T-helper 2 cell treated with Interferon-gamma antibody and Interleukin-4, amounts not matched to agents 5 μg/mL and 100 μg/mL, for 36 hours (primary cell): ENCODE results near the gene TTC39C.
"Not testable (repeated sequence)": the region's sequence is repeated elsewhere in the genome, so short reads cannot be mapped to it uniquely, and the experiment has no call there.

Experiments
- DNase-seq: peaks from one replicate; pipeline ENCODE4 v3.0.0; 2021; ENCODE audit warnings: low spot score
- H3K27ac Mint-ChIP-seq: one replicate; pipeline ENCODE4 v1.8.0; 2021; ENCODE audit warnings: mild to moderate bottlenecking, mixed read lengths
- H3K27me3 Mint-ChIP-seq: one replicate; pipeline ENCODE4 v1.8.0; 2021; ENCODE audit warnings: low read depth, mixed read lengths
- H3K36me3 Mint-ChIP-seq: one replicate; pipeline ENCODE4 v1.8.0; 2021; ENCODE audit warnings: low read depth, mixed read lengths
- H3K4me1 Mint-ChIP-seq: one replicate; pipeline ENCODE4 v1.8.0; 2021; ENCODE audit warnings: low read depth, mixed read lengths
- H3K4me3 Mint-ChIP-seq: one replicate; pipeline ENCODE4 v1.8.0; 2022; ENCODE audit warnings: mild to moderate bottlenecking, moderate library complexity, mixed read lengths
- H3K9me3 Mint-ChIP-seq: one replicate; pipeline ENCODE4 v1.8.0; 2021; ENCODE audit warnings: mixed read lengths

The TTC39C gene

DNA sequence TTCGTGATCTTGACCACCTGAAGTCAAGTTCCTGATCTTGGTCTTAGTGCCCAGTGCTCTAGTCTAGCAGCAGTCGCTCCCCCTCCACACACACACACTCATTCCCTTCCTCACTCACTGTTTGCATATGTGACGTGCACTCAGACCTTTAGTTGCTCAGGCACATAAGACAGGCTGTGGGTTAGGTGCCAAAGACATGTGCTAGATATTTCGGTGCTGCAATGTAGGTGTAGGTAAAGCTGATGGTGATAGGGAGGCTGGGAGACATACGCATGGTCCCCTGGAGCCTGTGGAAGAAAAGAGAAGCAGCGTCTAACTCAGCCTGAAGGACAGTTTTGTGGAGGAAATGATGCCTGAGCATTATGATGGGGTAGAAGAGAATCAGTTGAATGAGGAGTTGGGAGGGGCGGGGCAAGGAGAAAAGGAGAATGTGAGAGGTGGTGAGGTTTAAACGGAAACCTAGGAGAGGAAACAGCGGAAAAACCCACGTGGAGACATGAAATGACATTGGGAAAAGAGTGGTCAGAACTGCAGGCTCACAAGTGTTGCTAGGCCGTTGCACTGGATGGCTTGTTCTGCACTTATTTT, 3.8 kb downstream of the TTC39C start:
- Mint-ChIP-seq H3K36me3 (peaks cover 61% of the 10 kb centered on the region), H3K27me3 (no peaks in the 10 kb centered on the region), H3K27ac (peak overlapping the region; percentile 75), H3K4me1 (peaks cover 64% of the 10 kb centered on the region), H3K4me3 (peak overlapping the region; percentile 85), H3K9me3 (no peaks in the 10 kb centered on the region)
- no peak for DNase-seq

DNA sequence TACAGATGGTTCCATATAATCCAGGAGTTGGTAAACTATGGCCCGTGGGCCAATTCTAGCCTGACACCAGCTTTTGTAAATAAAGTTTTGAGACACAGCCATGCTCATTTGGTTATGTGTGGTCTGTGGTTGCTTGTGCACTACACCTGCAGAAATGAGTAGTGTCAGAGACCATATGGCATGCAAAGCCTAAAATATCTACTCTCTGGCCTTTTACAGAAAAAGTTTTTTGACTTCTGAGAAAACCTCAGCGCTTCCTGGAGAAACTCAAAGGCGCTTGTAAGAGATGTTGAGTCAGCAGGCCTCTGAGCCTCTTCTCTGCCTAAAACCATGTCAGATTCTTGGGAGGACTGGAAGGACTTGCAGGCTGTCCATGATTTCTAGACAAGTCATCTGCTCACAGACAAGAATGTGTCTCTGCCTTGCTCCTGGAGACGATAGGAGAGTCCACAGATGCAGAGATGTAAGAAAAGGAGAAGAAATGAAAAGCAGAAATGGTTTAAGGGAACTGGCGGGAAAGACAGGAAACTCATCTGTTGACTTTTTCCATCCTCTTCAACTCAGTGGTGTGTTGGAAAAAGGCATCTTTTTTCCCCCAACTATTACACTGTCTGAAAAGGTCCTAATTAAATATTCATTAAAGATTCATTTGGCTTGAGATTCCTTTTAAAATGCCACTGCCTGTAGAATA, 5.2 kb downstream of the TTC39C start:
- peaks cover 71% of the 10 kb centered on the region for H3K36me3 Mint-ChIP-seq
- DNase-seq, result peak; percentile 74

DNA sequence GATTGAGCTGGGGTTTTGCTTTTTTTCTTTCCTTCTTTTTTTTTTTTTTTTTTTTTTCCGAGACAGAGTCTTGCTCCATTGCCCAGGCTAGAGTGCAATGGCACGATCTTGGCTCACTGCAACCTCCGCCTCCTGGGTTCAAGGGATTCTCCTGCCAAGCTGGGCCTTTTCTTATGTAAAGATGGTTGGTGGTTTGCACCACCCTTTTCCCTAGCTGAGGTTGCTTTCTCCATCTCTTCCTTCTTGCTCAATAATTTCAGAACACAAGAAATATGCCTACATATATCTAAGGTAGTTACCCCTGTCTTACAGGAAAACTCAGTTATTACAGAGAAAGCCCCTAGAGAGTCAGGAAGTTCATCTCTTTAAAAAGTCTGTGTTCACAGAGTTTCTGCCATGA, 7.0 kb downstream of the TTC39C start:
- Mint-ChIP-seq H3K27me3 (no peaks in the 10 kb centered on the region), H3K36me3 (peaks cover 67% of the 10 kb centered on the region)

More for the DNA sequence above, 5.2 kb downstream of the TTC39C start:
- Mint-ChIP-seq H3K4me1 (peaks cover 69% of the 10 kb centered on the region), H3K4me3 (peak overlapping the region; percentile 85), H3K9me3 (no peaks in the 10 kb centered on the region), H3K27ac (peak overlapping the region; percentile 88), H3K27me3 (no peaks in the 10 kb centered on the region)

DNA sequence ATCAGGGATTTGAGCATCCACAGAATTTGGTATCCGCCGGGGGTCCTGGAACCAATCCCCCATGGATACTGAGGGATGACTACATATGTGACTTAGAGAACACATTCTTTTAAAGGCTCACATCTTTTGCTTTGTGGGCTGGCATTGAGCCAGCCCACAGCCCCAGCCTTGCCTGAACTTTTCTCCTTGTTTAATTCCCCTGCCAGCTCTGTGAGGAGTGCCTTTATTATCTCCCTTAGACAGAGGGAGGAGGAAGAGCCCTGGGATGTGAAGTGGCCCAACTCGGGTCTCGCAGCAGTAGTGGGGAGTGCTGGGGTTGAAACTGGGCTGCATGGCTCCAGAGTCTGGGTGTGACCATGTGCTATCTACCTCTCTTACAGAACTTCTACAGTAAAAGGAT, 7.6 kb downstream of the TTC39C start:
- DNase-seq, result no peak
- Mint-ChIP-seq H3K4me3 (no peak overlapping the region), H3K9me3 (no peaks in the 10 kb centered on the region), H3K36me3 (peaks cover 62% of the 10 kb centered on the region), H3K27ac (no peak overlapping the region), H3K4me1 (peaks cover 68% of the 10 kb centered on the region), H3K27me3 (no peaks in the 10 kb centered on the region)

More for the DNA sequence above, 7.0 kb downstream of the TTC39C start:
- Mint-ChIP-seq H3K4me1 (peaks cover 71% of the 10 kb centered on the region), H3K9me3 (no peaks in the 10 kb centered on the region), H3K27ac (no peak overlapping the region), H3K4me3 (peak overlapping the region; percentile 16)
- no peak for DNase-seq

DNA sequence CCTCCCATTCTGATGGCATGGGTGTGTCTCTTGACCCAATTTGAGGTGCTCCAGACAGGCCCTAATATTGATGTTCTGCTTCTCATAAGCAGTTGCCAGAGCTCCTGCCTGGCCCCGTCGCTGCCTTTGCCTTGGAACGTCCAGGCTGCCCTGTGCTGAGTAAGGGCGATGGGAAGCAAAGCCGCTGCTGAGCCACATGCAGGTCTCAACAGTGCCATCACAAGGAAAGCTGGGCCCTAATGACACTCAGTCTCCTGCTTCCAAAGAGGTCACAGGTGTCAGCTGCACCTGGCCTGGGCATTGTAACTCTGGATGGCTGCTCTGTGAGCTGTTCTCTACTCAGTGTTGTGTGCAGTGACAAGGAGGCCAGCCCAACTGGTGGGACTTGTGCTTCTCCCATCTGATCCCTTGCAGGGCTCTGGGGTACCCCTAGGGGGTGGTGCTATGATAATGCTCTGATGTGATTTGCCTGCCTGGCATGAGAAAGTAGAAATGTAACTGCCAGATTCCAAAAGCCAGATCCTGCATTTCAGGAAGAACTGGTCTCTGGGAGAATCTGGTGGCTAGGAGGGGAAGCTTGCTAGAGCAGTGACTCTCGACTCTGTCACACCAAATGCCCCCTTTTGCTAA, 8.7 kb downstream of the TTC39C start:
- H3K27me3 Mint-ChIP-seq, result no peaks in the 10 kb centered on the region
- H3K36me3 Mint-ChIP-seq, result peaks cover 58% of the 10 kb centered on the region
- DNase-seq, result no peak
- H3K9me3 Mint-ChIP-seq, result no peaks in the 10 kb centered on the region
- H3K4me1 Mint-ChIP-seq, result peaks cover 64% of the 10 kb centered on the region
- H3K27ac Mint-ChIP-seq, result no peak overlapping the region
- H3K4me3 Mint-ChIP-seq, result no peak overlapping the region

DNA sequence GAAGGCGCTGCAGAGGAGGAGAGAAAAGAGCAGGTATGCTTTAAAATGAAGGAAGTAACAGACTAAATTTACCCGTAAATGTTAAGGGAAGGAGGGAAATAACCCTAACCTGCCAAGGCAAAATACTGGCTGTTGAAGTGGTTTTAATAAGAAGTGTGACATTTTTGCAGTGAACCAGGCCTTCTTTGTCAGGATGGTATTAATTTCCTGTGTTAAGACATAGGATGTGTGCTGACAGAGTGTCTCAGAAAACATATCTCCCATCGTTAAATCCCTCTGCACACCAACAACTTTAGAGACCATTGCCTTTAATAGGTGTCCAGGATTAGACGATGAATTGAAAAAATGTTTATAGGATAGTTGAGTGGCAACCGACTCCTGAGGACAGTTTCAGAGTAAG, 9.9 kb downstream of the TTC39C start:
- H3K4me3 Mint-ChIP-seq, result no peak overlapping the region
- DNase-seq, result no peak
- H3K9me3 Mint-ChIP-seq, result no peaks in the 10 kb centered on the region
- H3K36me3 Mint-ChIP-seq, result peaks cover 52% of the 10 kb centered on the region
- H3K27ac Mint-ChIP-seq, result no peak overlapping the region
- H3K27me3 Mint-ChIP-seq, result no peaks in the 10 kb centered on the region
- H3K4me1 Mint-ChIP-seq, result peaks cover 54% of the 10 kb centered on the region

DNA sequence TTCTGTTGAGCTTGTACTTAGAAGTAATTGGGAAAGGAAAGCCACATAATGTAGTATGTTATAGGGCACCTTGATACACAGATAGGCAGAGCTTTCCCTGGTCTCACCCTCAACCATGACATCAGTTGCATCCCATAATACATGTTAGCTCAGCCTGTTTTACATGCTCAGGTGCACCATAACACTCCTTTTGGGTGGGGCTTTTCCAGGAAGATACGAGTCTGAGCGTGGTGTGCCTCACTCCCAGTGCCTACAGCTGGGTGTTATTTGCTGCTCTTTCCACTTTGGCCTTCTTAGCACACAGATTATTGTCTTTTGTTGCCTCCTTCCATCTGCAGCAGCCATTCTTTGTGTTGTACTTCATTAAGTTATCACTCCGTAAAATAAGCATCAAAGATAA, 11.9 kb downstream of the TTC39C start:
- Mint-ChIP-seq H3K27me3 (no peaks in the 10 kb centered on the region), H3K9me3 (no peaks in the 10 kb centered on the region), H3K4me3 (no peak overlapping the region), H3K27ac (no peak overlapping the region), H3K4me1 (peaks cover 45% of the 10 kb centered on the region), H3K36me3 (peaks cover 42% of the 10 kb centered on the region)
- no peak for DNase-seq

DNA sequence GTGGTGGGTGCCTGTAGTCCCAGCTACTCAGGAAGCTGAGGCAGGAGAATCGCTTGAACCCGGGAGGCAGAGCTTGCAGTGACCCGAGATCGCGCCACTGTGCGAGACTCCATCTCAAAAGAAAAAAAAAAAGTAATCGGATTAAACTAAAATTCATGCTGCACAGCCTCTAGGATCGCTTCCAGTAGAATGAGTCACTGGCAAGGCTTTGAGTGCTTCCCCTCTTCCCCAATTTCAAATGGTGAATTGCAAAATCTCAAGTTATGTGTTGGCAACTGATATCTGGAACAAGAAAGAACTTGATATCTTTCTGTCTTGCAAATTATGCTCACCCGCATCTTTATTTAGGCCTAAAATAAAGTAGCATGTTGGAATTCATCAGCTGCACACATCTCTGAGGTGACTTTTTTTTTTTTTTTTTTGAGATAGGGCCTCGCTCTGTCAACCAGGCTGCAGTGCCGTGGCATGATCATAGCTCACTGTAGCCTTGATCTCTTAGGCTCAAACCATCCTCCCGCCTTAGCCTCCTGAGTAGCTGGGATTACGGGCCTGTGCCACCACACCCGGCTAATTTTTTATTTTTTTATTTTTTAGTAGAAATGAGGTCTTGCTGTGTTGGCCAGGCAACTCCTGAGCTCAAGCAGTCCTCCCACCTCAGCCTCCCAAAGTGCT, 12.7 kb downstream of the TTC39C start:
- Mint-ChIP-seq H3K9me3 (no peaks in the 10 kb centered on the region), H3K36me3 (peaks cover 38% of the 10 kb centered on the region), H3K4me1 (peaks cover 41% of the 10 kb centered on the region), H3K27ac (no peak overlapping the region), H3K27me3 (no peaks in the 10 kb centered on the region), H3K4me3 (no peak overlapping the region)
- DNase-seq, result no peak

DNA sequence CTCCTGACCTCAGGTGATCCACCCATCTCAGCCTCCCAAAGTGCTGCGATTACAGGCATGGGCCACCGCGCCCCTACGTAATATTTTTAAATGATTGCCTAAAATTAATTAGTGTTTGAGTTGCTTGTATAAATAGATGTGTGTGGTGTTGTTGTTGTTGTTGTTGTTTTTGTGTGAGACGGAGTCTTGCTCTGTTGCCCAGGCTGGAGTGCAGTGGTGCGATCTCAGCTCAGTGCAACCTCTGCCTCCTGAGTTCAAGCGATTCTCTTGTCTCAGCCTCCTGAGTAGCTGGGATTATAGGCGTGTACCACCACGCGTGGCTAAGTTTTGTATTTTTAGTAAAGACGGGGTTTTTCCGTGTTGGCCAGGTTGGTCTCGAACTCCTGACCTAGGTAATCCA, 14.4 kb downstream of the TTC39C start:
- not testable (repeated sequence) for DNase-seq, H3K27me3 Mint-ChIP-seq, H3K27ac Mint-ChIP-seq, H3K9me3 Mint-ChIP-seq, H3K4me3 Mint-ChIP-seq
- peaks cover 32% of the 10 kb centered on the region for H3K36me3 Mint-ChIP-seq
- peaks cover 42% of the 10 kb centered on the region for H3K4me1 Mint-ChIP-seq

DNA sequence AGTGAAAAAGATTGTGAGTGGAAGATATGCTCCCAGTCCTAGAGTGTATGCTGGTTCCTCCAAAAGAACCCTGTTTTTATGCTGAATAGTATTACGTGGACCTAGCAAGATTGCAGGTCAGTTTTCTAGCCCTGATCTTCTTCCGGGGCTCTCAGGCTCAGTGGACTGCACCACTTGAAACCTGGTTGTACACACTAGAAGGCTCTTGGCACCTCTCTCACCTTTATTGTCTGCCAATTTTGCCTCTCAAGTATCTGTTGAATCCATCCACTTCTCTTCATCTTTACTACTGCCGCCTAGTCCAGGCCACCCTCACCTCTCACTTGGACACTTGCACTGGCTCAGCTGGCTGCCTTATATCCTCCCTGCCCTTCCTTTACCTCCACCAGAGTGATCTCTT, 16.8 kb downstream of the TTC39C start:
- Mint-ChIP-seq H3K27ac (no peak overlapping the region), H3K27me3 (no peaks in the 10 kb centered on the region), H3K9me3 (no peaks in the 10 kb centered on the region), H3K4me1 (peaks cover 33% of the 10 kb centered on the region), H3K36me3 (peaks cover 21% of the 10 kb centered on the region), H3K4me3 (no peak overlapping the region)
- DNase-seq, result no peak

DNA sequence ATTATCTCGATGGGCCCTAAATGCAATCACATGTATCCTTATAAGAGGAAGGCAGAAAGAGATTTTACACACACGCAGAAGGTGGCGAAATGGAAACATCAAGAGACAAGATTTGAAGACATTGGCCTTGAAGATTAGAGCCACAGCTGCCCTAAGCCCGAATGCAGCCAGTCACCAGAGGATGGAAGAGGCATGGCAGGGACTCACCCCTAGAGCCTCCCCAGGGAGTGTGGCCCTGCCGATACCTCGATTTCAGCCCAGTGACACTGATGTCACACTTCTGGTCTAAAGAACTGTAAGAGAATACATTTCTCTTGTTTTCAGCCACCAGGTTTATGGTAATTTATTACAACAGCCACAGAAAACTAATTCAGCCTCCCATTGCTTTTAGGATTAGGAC, 17.4 kb downstream of the TTC39C start:
- Mint-ChIP-seq H3K9me3 (no peaks in the 10 kb centered on the region), H3K4me1 (peaks cover 29% of the 10 kb centered on the region), H3K36me3 (peaks cover 18% of the 10 kb centered on the region), H3K4me3 (no peak overlapping the region), H3K27me3 (no peaks in the 10 kb centered on the region), H3K27ac (no peak overlapping the region)
- no peak for DNase-seq

DNA sequence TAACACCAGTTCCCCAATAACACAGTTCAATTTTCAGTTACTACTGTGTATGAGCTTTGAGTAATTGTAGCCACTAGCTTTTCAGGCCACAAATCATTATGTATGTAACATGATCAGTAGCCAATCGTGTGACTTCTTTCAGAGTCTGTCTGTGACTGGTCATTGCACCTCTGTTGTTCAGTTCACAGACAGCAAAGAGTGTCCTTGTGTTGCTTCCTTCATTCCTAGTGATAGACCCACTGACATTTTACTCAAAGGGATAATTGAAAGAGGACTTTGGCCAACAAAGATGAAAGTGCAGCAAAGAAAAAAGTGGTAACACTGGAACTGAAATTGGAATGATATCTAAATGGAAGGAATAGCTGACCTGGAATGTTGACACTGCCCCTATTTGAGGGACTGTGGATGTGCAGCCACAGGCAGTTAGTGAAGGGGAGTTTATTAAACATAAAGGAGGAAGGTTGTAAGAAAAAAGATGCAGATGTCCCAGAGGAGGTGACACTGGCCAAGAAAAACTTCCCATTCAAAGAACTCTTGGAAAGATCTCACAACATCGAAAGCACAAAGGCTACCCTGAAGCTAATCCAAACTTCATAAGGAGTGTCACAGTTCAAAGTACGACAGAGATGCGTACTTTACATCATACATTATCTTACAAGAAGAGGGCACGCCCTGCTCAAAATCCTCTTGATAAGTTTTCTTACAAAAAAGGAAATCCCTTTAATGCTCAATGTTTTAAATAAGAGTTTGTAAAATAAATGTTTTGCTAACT, 19.3 kb downstream of the TTC39C start:
- no peak overlapping the region for H3K27ac Mint-ChIP-seq
- H3K27me3 Mint-ChIP-seq, result no peaks in the 10 kb centered on the region
- H3K36me3 Mint-ChIP-seq, result peaks cover 22% of the 10 kb centered on the region
- no peak overlapping the region for H3K4me3 Mint-ChIP-seq
- DNase-seq, result no peak
- H3K9me3 Mint-ChIP-seq, result no peaks in the 10 kb centered on the region
- peaks cover 23% of the 10 kb centered on the region for H3K4me1 Mint-ChIP-seq

DNA sequence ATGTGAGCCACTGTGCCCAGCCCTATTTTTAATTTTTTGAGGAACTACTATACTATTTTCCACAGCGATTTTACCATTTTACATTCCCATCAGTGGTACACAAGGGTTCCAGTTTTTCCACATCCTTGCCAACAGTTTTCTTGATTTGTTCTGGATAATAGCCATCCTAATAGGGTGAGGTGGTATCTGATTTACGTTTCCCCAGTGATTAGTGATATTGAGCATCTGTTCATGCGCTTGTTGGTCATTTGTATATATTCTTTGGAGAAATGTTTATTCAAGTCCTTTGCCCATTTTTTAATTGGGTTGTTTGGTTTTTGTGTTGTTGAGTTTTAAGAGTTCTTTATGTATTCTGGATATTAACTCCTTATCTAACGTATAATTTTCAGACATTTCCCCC, 20.8 kb downstream of the TTC39C start:
- Mint-ChIP-seq H3K4me1 (peaks cover 25% of the 10 kb centered on the region), H3K4me3 (no peak overlapping the region), H3K27ac (no peak overlapping the region)

More for the DNA sequence above, 20.8 kb downstream of the TTC39C start:
- H3K9me3 Mint-ChIP-seq, result no peaks in the 10 kb centered on the region
- no peaks in the 10 kb centered on the region for H3K27me3 Mint-ChIP-seq
- H3K36me3 Mint-ChIP-seq, result peaks cover 22% of the 10 kb centered on the region
- DNase-seq, result no peak
